Measurements from ENCODE around the gene SUPT4H1. TPM values are rescaled to one million over a fixed set of nuclear protein-coding genes. Genes with fewer than 3 reads are reported as not detected.
A peak's percentile ranks its signal among the peaks of the same experiment; 100 is the strongest.

The SUPT4H1 gene
- total and polyA plus RNA-seq, 3 donors from 2014 or later: 59.3 to 98.5 (median 64.4) TPM

DNA sequence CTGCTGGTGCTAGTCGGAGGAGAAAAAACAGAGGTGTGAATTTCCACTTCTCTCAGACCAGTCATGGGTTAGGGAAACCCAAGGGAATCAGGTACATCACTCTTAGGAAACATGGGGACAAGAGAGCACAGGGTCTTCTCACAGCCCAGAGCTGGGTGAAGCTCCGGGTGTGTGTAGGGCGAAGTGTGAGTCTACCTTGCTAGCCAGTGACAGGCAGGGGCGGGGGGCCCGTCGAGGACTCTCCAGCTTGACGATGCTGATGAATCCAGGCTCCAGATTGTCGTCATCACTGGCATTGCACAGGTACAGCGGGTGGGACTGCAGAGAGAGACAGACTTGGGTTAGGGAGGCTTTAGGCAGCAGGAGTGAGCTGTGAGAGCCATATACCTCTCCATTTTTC is 18.7 kb upstream of the SUPT4H1 start:
- WGBS, 2 donors: 86 to 88% methylated on average over 9 of the region's 9 CpGs
- H3K9me3 ChIP-seq: no peaks in the 10 kb centered on the region
- H3K27me3 ChIP-seq: no peaks in the 10 kb centered on the region
- H3K4me1 ChIP-seq: peaks cover 2% of the 10 kb centered on the region
- no peak overlapping the region for H3K4me3 ChIP-seq
- no peak for TF ChIP-seq POLR2A (IDR thresholded peaks at IDR 0.05)
- TF ChIP-seq, protein P1, sequence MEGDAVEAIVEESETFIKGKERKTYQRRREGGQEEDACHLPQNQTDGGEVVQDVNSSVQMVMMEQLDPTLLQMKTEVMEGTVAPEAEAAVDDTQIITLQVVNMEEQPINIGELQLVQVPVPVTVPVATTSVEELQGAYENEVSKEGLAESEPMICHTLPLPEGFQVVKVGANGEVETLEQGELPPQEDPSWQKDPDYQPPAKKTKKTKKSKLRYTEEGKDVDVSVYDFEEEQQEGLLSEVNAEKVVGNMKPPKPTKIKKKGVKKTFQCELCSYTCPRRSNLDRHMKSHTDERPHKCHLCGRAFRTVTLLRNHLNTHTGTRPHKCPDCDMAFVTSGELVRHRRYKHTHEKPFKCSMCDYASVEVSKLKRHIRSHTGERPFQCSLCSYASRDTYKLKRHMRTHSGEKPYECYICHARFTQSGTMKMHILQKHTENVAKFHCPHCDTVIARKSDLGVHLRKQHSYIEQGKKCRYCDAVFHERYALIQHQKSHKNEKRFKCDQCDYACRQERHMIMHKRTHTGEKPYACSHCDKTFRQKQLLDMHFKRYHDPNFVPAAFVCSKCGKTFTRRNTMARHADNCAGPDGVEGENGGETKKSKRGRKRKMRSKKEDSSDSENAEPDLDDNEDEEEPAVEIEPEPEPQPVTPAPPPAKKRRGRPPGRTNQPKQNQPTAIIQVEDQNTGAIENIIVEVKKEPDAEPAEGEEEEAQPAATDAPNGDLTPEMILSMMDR (IDR thresholded peaks at IDR 0.05): no peak
- no peak for DNase-seq
- no peaks in the 10 kb centered on the region for H3K36me3 ChIP-seq (ENCODE audit: low read depth, missing control alignments)
- intact Hi-C loops (cut with DNase I; ENCODE audit: low total_unique reads): no loop called here
- no peak overlapping the region for H3K27ac ChIP-seq

DNA sequence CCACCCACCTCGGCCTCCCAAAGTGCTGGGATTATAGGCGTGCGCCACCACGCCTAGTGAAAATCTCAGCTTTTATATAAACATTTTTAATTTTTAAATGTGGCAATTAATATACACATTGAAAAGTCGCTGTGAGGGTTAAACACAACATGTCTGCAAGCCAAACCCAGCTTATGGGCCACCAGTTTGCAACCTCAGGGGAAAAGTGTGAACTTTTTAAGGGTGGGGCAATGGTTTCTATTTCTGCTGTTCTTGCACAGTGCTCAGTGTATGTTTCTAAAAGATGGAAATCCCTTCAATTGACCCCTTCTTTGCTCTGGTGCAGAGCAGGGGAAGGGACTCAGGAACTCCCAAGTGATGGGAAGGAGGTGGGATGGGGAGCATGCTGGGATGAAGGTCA is 18.3 kb upstream of the SUPT4H1 start:
- H3K36me3 ChIP-seq (ENCODE audit: low read depth, missing control alignments): no peaks in the 10 kb centered on the region
- no peaks in the 10 kb centered on the region for H3K27me3 ChIP-seq
- WGBS, 2 donors: 82 to 97% methylated on average over 5 of the region's 5 CpGs
- H3K9me3 ChIP-seq: no peaks in the 10 kb centered on the region
- TF ChIP-seq, protein P1 (IDR thresholded peaks at IDR 0.05): no peak
- H3K27ac ChIP-seq: no peak overlapping the region
- DNase-seq: no peak
- intact Hi-C loops (cut with DNase I; ENCODE audit: low total_unique reads): no loop called here
- H3K4me1 ChIP-seq: peaks cover 4% of the 10 kb centered on the region
- no peak overlapping the region for H3K4me3 ChIP-seq

DNA sequence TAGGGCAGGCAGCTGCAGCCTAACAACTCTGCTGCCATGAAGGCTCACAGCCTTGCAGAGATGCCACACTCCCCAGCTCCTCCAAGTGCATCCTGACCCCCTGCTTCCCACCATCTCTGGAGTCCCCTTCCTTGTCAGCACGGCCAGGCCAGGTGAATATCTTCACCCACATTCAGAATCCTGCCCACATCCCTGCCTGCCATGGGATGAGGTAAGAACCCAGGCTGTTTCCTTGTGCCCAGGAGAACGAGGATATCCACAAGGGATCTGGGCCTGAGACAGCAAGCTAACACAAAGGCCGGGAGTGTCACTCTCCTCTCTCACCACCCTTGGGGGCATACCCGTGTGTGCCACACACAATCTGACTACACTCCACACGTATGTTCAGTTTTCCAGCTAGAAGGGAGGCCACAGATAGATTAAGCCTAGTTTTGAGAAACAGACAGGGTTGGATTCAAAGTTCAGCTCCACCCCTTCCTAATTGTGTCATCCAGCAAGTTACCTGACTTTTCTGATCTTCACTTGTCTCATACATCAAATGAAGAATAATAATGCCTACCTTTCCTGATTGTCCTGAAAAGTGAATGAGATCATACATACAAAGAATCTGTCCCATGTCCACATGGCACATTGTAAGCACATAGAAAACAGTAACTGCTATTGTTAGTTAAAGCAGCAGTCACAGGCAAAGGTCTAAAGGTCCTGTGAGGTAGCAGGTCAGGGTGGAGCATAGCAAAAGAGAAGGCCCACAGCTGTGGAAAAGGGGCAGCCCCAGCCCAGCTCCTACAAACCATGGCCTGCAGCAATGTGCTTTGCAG is 17.4 kb upstream of the SUPT4H1 start:
- H3K36me3 ChIP-seq (ENCODE audit: low read depth, missing control alignments): no peaks in the 10 kb centered on the region
- no peak for DNase-seq
- H3K27me3 ChIP-seq: no peaks in the 10 kb centered on the region
- no peak overlapping the region for H3K4me3 ChIP-seq
- WGBS, 2 donors: 79 to 83% methylated on average over 5 of the region's 5 CpGs
- peaks cover 11% of the 10 kb centered on the region for H3K4me1 ChIP-seq
- H3K9me3 ChIP-seq: no peaks in the 10 kb centered on the region
- no peak for TF ChIP-seq POLR2A (IDR thresholded peaks at IDR 0.05)
- no peak overlapping the region for H3K27ac ChIP-seq
- intact Hi-C loops (cut with DNase I; ENCODE audit: low total_unique reads): no loop called here

DNA sequence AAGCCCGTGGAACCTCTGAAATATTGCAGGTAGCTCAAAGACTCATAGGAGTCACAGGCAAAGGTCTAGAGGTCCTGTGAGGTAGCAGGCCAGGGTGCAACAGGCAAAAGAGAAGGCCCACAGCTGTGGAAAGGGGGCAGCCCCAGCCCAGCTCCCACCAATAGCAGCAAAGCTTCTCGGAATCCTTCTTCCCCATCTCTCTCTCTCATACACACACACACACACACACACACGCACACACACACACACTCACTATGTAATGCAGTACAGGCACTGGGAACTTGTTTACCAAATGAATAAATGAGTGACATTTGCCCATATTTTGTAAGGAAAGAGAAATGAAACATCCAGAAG is 16.8 kb upstream of the SUPT4H1 start:
- Histone ChIP-seq H3K9me3 (no peaks in the 10 kb centered on the region), H3K27me3 (no peaks in the 10 kb centered on the region), H3K36me3 (ENCODE audit: low read depth, missing control alignments) (no peaks in the 10 kb centered on the region), H3K4me1 (peaks cover 13% of the 10 kb centered on the region), H3K27ac (no peak overlapping the region), H3K4me3 (no peak overlapping the region)
- TF ChIP-seq, protein P1 (IDR thresholded peaks at IDR 0.05): no peak
- no peak for TF ChIP-seq POLR2A (IDR thresholded peaks at IDR 0.05)
- 71 to 74% methylated on average over 3 of the region's 3 CpGs for WGBS, 2 donors
- no peak for DNase-seq
- intact Hi-C loops (cut with DNase I; ENCODE audit: low total_unique reads): no loop called here

DNA sequence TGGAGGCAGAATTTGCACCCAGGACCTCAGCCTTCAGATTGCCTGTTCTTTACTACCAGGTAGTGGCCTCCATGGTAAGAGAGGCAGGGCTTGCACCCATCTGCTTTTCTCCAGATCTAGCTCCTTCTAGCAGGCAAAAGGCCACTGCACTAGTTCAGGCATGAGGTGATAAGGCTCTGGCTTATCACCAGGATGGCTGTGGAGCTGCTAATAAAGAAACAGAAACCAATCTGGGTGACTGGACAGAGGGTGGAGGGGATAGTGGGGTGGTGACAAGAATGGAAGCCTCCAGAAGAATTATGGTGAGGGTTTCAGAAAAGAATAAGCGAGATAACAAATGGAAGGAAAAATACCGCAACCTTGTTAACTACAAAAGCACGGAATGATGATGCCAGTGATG is 15.5 kb upstream of the SUPT4H1 start:
- intact Hi-C loops (cut with DNase I; ENCODE audit: low total_unique reads): no loop called here
- H3K4me1 ChIP-seq: peaks cover 16% of the 10 kb centered on the region
- H3K9me3 ChIP-seq: no peaks in the 10 kb centered on the region
- no peak for TF ChIP-seq POLR2A (IDR thresholded peaks at IDR 0.05)
- TF ChIP-seq, protein P1 (IDR thresholded peaks at IDR 0.05): no peak
- H3K4me3 ChIP-seq: no peak overlapping the region
- no peaks in the 10 kb centered on the region for H3K27me3 ChIP-seq
- DNase-seq: peak; percentile 28
- H3K36me3 ChIP-seq (ENCODE audit: low read depth, missing control alignments): no peaks in the 10 kb centered on the region
- WGBS, 2 donors: 76 to 87% methylated on average over 3 of the region's 3 CpGs
- no peak overlapping the region for H3K27ac ChIP-seq

Measured in testis (tissue), 3 donors.